K562 (cell line): ENCODE measurements around the gene KCNQ5. TPM values are rescaled to one million over a fixed set of nuclear protein-coding genes. Genes with fewer than 3 reads are reported as not detected.

Source experiments
- BHLHE40 ChIP-seq: IDR thresholded peaks from 2 replicates; pipeline ENCODE4 v1.6.1; 2011; ENCODE audit warnings: low read length, improper control_type of control experiment
- CC2D1A ChIP-seq: fragments of 450-650 bp; IDR thresholded peaks from 2 replicates; pipeline ENCODE4 v1.6.1; 2017; ENCODE audit warnings: mild to moderate bottlenecking
- CLOCK ChIP-seq: fragments of 250-450 bp; sonication (Bioruptor Pico); IDR thresholded peaks from 2 replicates; pipeline ENCODE4 v1.4.0; 2020; ENCODE audit warnings: mild to moderate bottlenecking, moderate library complexity, borderline replicate concordance
- CREM ChIP-seq: IDR thresholded peaks from 2 replicates; pipeline ENCODE4 v1.6.1; 2014; ENCODE audit warnings: antibody characterized with exemption, low read depth
- CTCFL ChIP-seq: IDR thresholded peaks from 2 replicates; pipeline ENCODE4 v1.6.1; 2011; ENCODE audit warnings: borderline replicate concordance, low read depth, mild to moderate bottlenecking, moderate library complexity, low read length; ENCODE audit not compliant: insufficient read depth, poor library complexity, severe bottlenecking
- MCM7 ChIP-seq, 2 experiments: fragments of 450-650 bp; IDR thresholded peaks; 2 replicates each; pipeline ENCODE4 v1.6.1; 2016 to 2018
- RFX7 ChIP-seq: fragments of 250-450 bp; sonication (Bioruptor Pico); IDR thresholded peaks from 2 replicates; pipeline ENCODE4 v1.5.1; 2021; ENCODE audit warnings: mild to moderate bottlenecking
- SIN3A ChIP-seq, 2 experiments: fragments of 150-350 bp in 1 of 2; IDR thresholded peaks; 2 replicates each; pipeline ENCODE4 v1.6.1; 2011 to 2016; ENCODE audit warnings: borderline replicate concordance in 2 of 2, low read depth in 2 of 2, low read length in 2 of 2, mild to moderate bottlenecking in 2 of 2, moderate library complexity in 2 of 2; ENCODE audit not compliant: control insufficient read depth in 1 of 2
- TCF7L2 ChIP-seq: fragments of 150-350 bp; IDR thresholded peaks from 2 replicates; pipeline ENCODE4 v1.6.1; 2016; ENCODE audit warnings: low read depth, mild to moderate bottlenecking, low read length, moderate library complexity
- TRIM28 ChIP-seq: fragments of 450-650 bp; IDR thresholded peaks from 2 replicates; pipeline ENCODE4 v1.6.1; 2017
- ZBTB40 ChIP-seq, 2 experiments: fragments of 450-650 bp in 1 of 2; sonication (generic) in 1 of 2; formaldehyde crosslinking in 1 of 2; IDR thresholded peaks; 2 replicates each; pipeline versions ENCODE4 v1.7.1 to v1.9.0; 2016 to 2022; ENCODE audit warnings: inconsistent platforms in 1 of 2, mild to moderate bottlenecking in 1 of 2, missing genetic modification reagents in 1 of 2
- ZNF740 ChIP-seq, 3 experiments: fragments of 200-800 bp in 1 of 3; sonication (Bioruptor generic) in 1 of 3; sonication (generic) in 1 of 3; formaldehyde crosslinking in 1 of 3; IDR thresholded peaks; 2 replicates each; pipeline versions ENCODE4 v1.6.1 to v1.8.0; 2016 to 2022; ENCODE audit warnings: mild to moderate bottlenecking in 2 of 3, missing compliant biosample characterization in 2 of 3, missing genetic modification characterization in 2 of 3, missing genetic modification reagents in 1 of 3
- ZNF830 ChIP-seq: fragments of 250-450 bp; sonication (Bioruptor Pico); IDR thresholded peaks from 2 replicates; pipeline ENCODE4 v1.5.0; 2021; ENCODE audit warnings: mild to moderate bottlenecking
- polyA plus RNA-seq, 8 experiments: library from polyadenylated mRNA; depleted of rRNA in 4 of 8; stranded (reverse) in 5 of 8; unstranded in 3 of 8; fragments of >200 nt; fragmentation: Nextera tagmentation in 2 of 8; fragmentation: Illumina TruSeq in 1 of 8; extraction: Ambion mirVana in 2 of 8; extraction: Trizol in 1 of 8; gene quantifications; 2 replicates each; pipeline versions ENCODE4 v1.2.1 to v1.2.3, GENCODE V29; 2011 to 2014; ENCODE audit warnings: inconsistent platforms in 1 of 8, missing spikeins in 1 of 8
- total RNA-seq, 7 experiments: library from RNA; depleted of rRNA in 6 of 7; stranded (reverse); fragments of >200 nt in 6 of 7; fragmentation: Illumina TruSeq in 2 of 7; extraction: Trizol in 2 of 7; gene quantifications; 2 replicates each; pipeline versions ENCODE4 v1.2.1 to v1.2.3, GENCODE V29; 2011 to 2021; ENCODE audit warnings: low replicate concordance in 1 of 7

KCNQ5 gene
- total and polyA plus RNA-seq, 9 of the 15 experiments (the other 6 are each of a cell fraction or from before 2014, with no cell fraction given), result 0.31 to 5.9 (median 2.6) TPM

GRCh38 chr6:73134588-73134987 lies 512.7 kb downstream of the KCNQ5 start (continued):
- no peak for TF ChIP-seq ZBTB40 (IDR thresholded peaks at IDR 0.05)
- no peak for TF ChIP-seq ZBTB40 (CRISPR knock-in tag; IDR thresholded peaks at IDR 0.05)
- TF ChIP-seq CC2D1A, result no peak
- TF ChIP-seq CTCFL, result peak; percentile 67
- TF ChIP-seq ZNF740 (CRISPR knock-in tag; IDR thresholded peaks at IDR 0.05), result no peak
- TF ChIP-seq ZNF740 (tag; IDR thresholded peaks at IDR 0.05), result no peak
- TF ChIP-seq ZNF830 (CRISPR knock-in tag), result no peak
- peak; percentile 90 for TF ChIP-seq CREM
- no peak for TF ChIP-seq BHLHE40
- TF ChIP-seq RFX7, result no peak
- TF ChIP-seq MCM7 (IDR thresholded peaks at IDR 0.05), result no peak
- TF ChIP-seq TRIM28, result no peak
- no peak for TF ChIP-seq TCF7L2
- no peak for TF ChIP-seq SIN3A (IDR thresholded peaks at IDR 0.05; ENCODE audit: borderline replicate concordance in 2 of 2, control insufficient read depth in 1 of 2, low read depth in 2 of 2, low read length in 2 of 2)
- no peak for TF ChIP-seq CLOCK
